Endodermal cell (in vitro differentiated cells): ENCODE results near the gene PTPRK. TPM values are rescaled to one million over a fixed set of nuclear protein-coding genes. Genes with fewer than 3 reads are reported as not detected.
A peak's percentile ranks its signal among the peaks of the same experiment; 100 is the strongest.

ENCODE experiments used
- DNase-seq: peaks from one replicate; pipeline ENCODE4 v3.0.0-alpha.2; 2017
- H3K27ac ChIP-seq: 2 replicates; pipeline ENCODE4 v1.5.1; 2013; ENCODE audit warnings: mild to moderate bottlenecking, low read depth, low read length, moderate library complexity
- H3K27me3 ChIP-seq: 2 replicates; pipeline ENCODE4 v1.6.1; 2013; ENCODE audit warnings: mild to moderate bottlenecking, low read length, moderate library complexity; ENCODE audit not compliant: insufficient read depth, control insufficient read depth, poor library complexity, severe bottlenecking
- H3K36me3 ChIP-seq: 2 replicates; pipeline ENCODE4 v1.7.0; 2013; ENCODE audit warnings: mild to moderate bottlenecking, low read length, moderate library complexity; ENCODE audit not compliant: control insufficient read depth, insufficient read depth
- H3K4me1 ChIP-seq: one replicate; pipeline ENCODE4 v1.7.0; 2013; ENCODE audit warnings: low read length; ENCODE audit not compliant: control insufficient read depth, insufficient read depth
- H3K4me3 ChIP-seq: 2 replicates; pipeline ENCODE4 v1.5.1; 2013; ENCODE audit warnings: mild to moderate bottlenecking, low read length, moderate library complexity
- H3K9ac ChIP-seq: 2 replicates; pipeline ENCODE4 v1.6.1; 2013; ENCODE audit warnings: mild to moderate bottlenecking, low read length, moderate library complexity; ENCODE audit not compliant: poor library complexity, severe bottlenecking; ENCODE audit errors: extremely low read depth
- H3K9me3 ChIP-seq: 2 replicates; pipeline ENCODE4 v1.6.1; 2013; ENCODE audit warnings: mild to moderate bottlenecking, low read length, moderate library complexity; ENCODE audit not compliant: control insufficient read depth
- H3K27ac Mint-ChIP-seq: 2 replicates; pipeline ENCODE4 v1.8.0; 2020; ENCODE audit warnings: mixed read lengths
- H3K27me3 Mint-ChIP-seq: 2 replicates; pipeline ENCODE4 v1.8.0; 2021; ENCODE audit warnings: mild to moderate bottlenecking, mixed read lengths; ENCODE audit not compliant: insufficient read depth
- H3K36me3 Mint-ChIP-seq: 2 replicates; pipeline ENCODE4 v1.8.0; 2020; ENCODE audit warnings: low read depth, mixed read lengths
- H3K4me1 Mint-ChIP-seq: 2 replicates; pipeline ENCODE4 v1.8.0; 2020; ENCODE audit warnings: mixed read lengths
- H3K4me3 Mint-ChIP-seq: 2 replicates; pipeline ENCODE4 v1.8.0; 2020; ENCODE audit warnings: mild to moderate bottlenecking, moderate library complexity, mixed read lengths
- H3K9me3 Mint-ChIP-seq: 2 replicates; pipeline ENCODE4 v1.8.0; 2020; ENCODE audit warnings: mild to moderate bottlenecking, mixed read lengths
- CTCF ChIP-seq: fragments of 200-600 bp; sonication (generic); conservative IDR thresholded peaks from 2 replicates; pipeline ENCODE4 v1.5.0; 2021; ENCODE audit warnings: antibody characterized with exemption, mild to moderate bottlenecking
- WGBS, 2 experiments: methylation state at CpG; one replicate each; pipeline versions ENCODE4 v1.1.5 to v1.1.7; 2013; ENCODE audit warnings: missing lambda C conversion rate in 2 of 2, mixed read lengths in 1 of 2; ENCODE audit not compliant: insufficient coverage in 1 of 2, insufficient read length in 1 of 2; 5-methylcytosine and 5-hydroxymethylcytosine counted together
- total RNA-seq, 2 donors: library from RNA; stranded (reverse); fragmentation: NEBNext Ultra II Directional in 1 of 2; extraction: Animal tissue kit (Norgen Biotek cat#: 25700) in 1 of 2; gene quantifications; 2 replicates in 1 of 2; 3 replicates in 1 of 2; pipeline ENCODE4 v1.2.1, GENCODE V29; 2021

PTPRK gene
- total RNA-seq, 2 donors from 2014 or later: 46.4 to 57.6 TPM

- no peak for DNase-seq
- Histone ChIP-seq H3K9me3 (no peaks in the 10 kb centered on the region), H3K9ac (no peak overlapping the region), H3K36me3 (no peaks in the 10 kb centered on the region), H3K4me1 (peaks cover 18% of the 10 kb centered on the region), H3K27ac (no peak overlapping the region), H3K4me3 (no peak overlapping the region), H3K27me3 (no peaks in the 10 kb centered on the region)
- Mint-ChIP-seq H3K36me3 (no peaks in the 10 kb centered on the region), H3K27ac (no peak overlapping the region), H3K27me3 (no peaks in the 10 kb centered on the region), H3K4me1 (peaks cover 55% of the 10 kb centered on the region), H3K4me3 (no peak overlapping the region), H3K9me3 (no peaks in the 10 kb centered on the region)
- WGBS, 2 experiments: 92 to 97% methylated on average over 5 to 15 of the region's 15 CpGs
- no peak for TF ChIP-seq CTCF
Measured at GRCh38 chr6:128508588-128509296, 11.7 kb downstream of the PTPRK start.

GRCh38 chr6:128507337-128508310 lies 12.8 kb downstream of the PTPRK start:
- no peak for DNase-seq
- 80 to 93% methylated on average over 4 to 5 of the region's 5 CpGs for WGBS, 2 experiments
- H3K9me3 ChIP-seq: no peaks in the 10 kb centered on the region
- no peak overlapping the region for H3K27ac Mint-ChIP-seq
- H3K9ac ChIP-seq: no peak overlapping the region
- peak overlapping the region; percentile 53 for H3K4me3 ChIP-seq
- peaks cover 18% of the 10 kb centered on the region for H3K4me1 ChIP-seq
- no peaks in the 10 kb centered on the region for H3K36me3 Mint-ChIP-seq
- peaks cover 52% of the 10 kb centered on the region for H3K4me1 Mint-ChIP-seq
- H3K27ac ChIP-seq: no peak overlapping the region
- H3K27me3 ChIP-seq: no peaks in the 10 kb centered on the region
- no peaks in the 10 kb centered on the region for H3K36me3 ChIP-seq
- H3K4me3 Mint-ChIP-seq: no peak overlapping the region
- TF ChIP-seq CTCF: no peak
- H3K9me3 Mint-ChIP-seq: no peaks in the 10 kb centered on the region
- H3K27me3 Mint-ChIP-seq: no peaks in the 10 kb centered on the region

GRCh38 chr6:128505603-128506002 lies 14.8 kb downstream of the PTPRK start:
- Mint-ChIP-seq H3K4me1 (peaks cover 45% of the 10 kb centered on the region), H3K9me3 (no peaks in the 10 kb centered on the region), H3K36me3 (no peaks in the 10 kb centered on the region), H3K27me3 (no peaks in the 10 kb centered on the region), H3K27ac (no peak overlapping the region), H3K4me3 (no peak overlapping the region)
- Histone ChIP-seq H3K4me1 (peaks cover 18% of the 10 kb centered on the region), H3K27ac (no peak overlapping the region), H3K36me3 (no peaks in the 10 kb centered on the region), H3K27me3 (no peaks in the 10 kb centered on the region), H3K9ac (no peak overlapping the region), H3K9me3 (no peaks in the 10 kb centered on the region), H3K4me3 (peak overlapping the region; percentile 16)
- no peak for DNase-seq
- TF ChIP-seq CTCF: no peak
- WGBS, 2 experiments: 93 to 94% methylated on average over 1 to 2 of the region's 2 CpGs
